Common myeloid progenitor, CD34-positive (primary cell): ENCODE results near the gene FHDC1.

Source experiments
- CTCF ChIA-PET: fragments of 350-600 bp; sonication (Branson Sonifier 250); formaldehyde crosslinking; loops from one replicate; lab custom pipeline; 2021; ENCODE audit warnings: antibody characterized with exemption; lab: Charles Lee
- POLR2A ChIA-PET: fragments of 350-600 bp; sonication (Branson Sonifier 250); formaldehyde crosslinking; loops from one replicate; lab custom pipeline; 2021; ENCODE audit warnings: antibody characterized with exemption; lab: Charles Lee
- DNase-seq, 3 donors: peaks; one replicate each; pipeline versions ENCODE4 v3.0.0 to v3.0.0-alpha.2; 2013
- H3K27ac ChIP-seq, 2 experiments: 1 replicate in 1 of 2; 2 replicates in 1 of 2; pipeline ENCODE4 v1.7.0; 2013; ENCODE audit warnings: inconsistent platforms in 2 of 2, low read length in 2 of 2, mild to moderate bottlenecking in 2 of 2, low read depth in 1 of 2, moderate library complexity in 1 of 2; ENCODE audit not compliant: severe bottlenecking in 2 of 2, insufficient read depth in 1 of 2, poor library complexity in 1 of 2
- H3K27me3 ChIP-seq, 5 experiments: replicated peaks in 2 of 5; 1 replicate in 3 of 5; 2 replicates in 2 of 5; pipeline versions ENCODE4 v1.6.1 to v1.7.0; 2013; ENCODE audit warnings: low read length in 4 of 5, mild to moderate bottlenecking in 2 of 5, moderate library complexity in 2 of 5, inconsistent platforms in 1 of 5; ENCODE audit not compliant: insufficient read depth in 5 of 5, control insufficient read depth in 4 of 5
- H3K36me3 ChIP-seq, 4 experiments: 1 replicate in 2 of 4; 2 replicates in 2 of 4; pipeline versions ENCODE4 v1.6.1 to v1.7.0; 2013; ENCODE audit warnings: low read length in 3 of 4, control low read depth in 1 of 4, mild to moderate bottlenecking in 1 of 4; ENCODE audit not compliant: control insufficient read depth in 4 of 4, insufficient read depth in 4 of 4
- H3K4me1 ChIP-seq, 4 experiments: 1 replicate in 3 of 4; 2 replicates in 1 of 4; pipeline versions ENCODE4 v1.6.1 to v1.7.1; 2013; ENCODE audit warnings: low read length in 3 of 4, mild to moderate bottlenecking in 3 of 4, control low read depth in 1 of 4, inconsistent platforms in 1 of 4, moderate library complexity in 1 of 4; ENCODE audit not compliant: control insufficient read depth in 4 of 4, insufficient read depth in 4 of 4; ENCODE audit errors: control extremely low read depth in 1 of 4
- H3K4me3 ChIP-seq, 7 experiments: 1 replicate in 4 of 7; 2 replicates in 3 of 7; pipeline versions ENCODE4 v1.5.1 to v1.7.0; 2013; ENCODE audit warnings: mild to moderate bottlenecking in 7 of 7, low read length in 6 of 7, moderate library complexity in 6 of 7, inconsistent platforms in 2 of 7, low read depth in 2 of 7, control low read depth in 1 of 7; ENCODE audit not compliant: insufficient read depth in 4 of 7, control insufficient read depth in 1 of 7; ENCODE audit errors: extremely low read depth in 1 of 7
- H3K9me3 ChIP-seq, 5 experiments: 1 replicate in 4 of 5; 2 replicates in 1 of 5; pipeline versions ENCODE4 v1.6.1 to v1.7.1; 2013; ENCODE audit warnings: low read length in 4 of 5, mild to moderate bottlenecking in 2 of 5, inconsistent platforms in 1 of 5, low read depth in 1 of 5, moderate library complexity in 1 of 5; ENCODE audit not compliant: control insufficient read depth in 4 of 5, insufficient read depth in 2 of 5; ENCODE audit errors: control extremely low read depth in 1 of 5
- WGBS: methylation state at CpG from one replicate; pipeline ENCODE4 v1.1.5; 2013; ENCODE audit not compliant: insufficient coverage; 5-methylcytosine and 5-hydroxymethylcytosine counted together

The FHDC1 gene

GRCh38 chr4:152979731-152980330 is 43.7 kb downstream of the FHDC1 start:
- no peak for DNase-seq
- ChIA-PET CTCF (interaction anchor here (0.8 to 1.6 kb wide), 2 partner anchors 13 to 28 kb away, joined by 3 to 8 read pairs; no protein-coding TSS in a partner anchor), POLR2A (no interaction called here)
- WGBS, result 96% methylated on average over 10 of the region's 10 CpGs
- Histone ChIP-seq H3K27ac (no peak overlapping the region), H3K4me1 (no peaks in the 10 kb centered on the region), H3K36me3 (no peaks in the 10 kb centered on the region), H3K4me3 (no peak overlapping the region), H3K9me3 (peaks cover 0 to 2% (median 0%) of the 10 kb centered on the region in 5 experiments), H3K27me3 (no peaks in the 10 kb centered on the region)

GRCh38 chr4:152981278-152981677 is 45.2 kb downstream of the FHDC1 start:
- DNase-seq, result no peak
- CTCF ChIA-PET, result no interaction called here
- H3K4me1 ChIP-seq, result no peaks in the 10 kb centered on the region
- H3K27ac ChIP-seq, result no peak overlapping the region
- no peaks in the 10 kb centered on the region for H3K27me3 ChIP-seq
- no peak overlapping the region for H3K4me3 ChIP-seq
- H3K9me3 ChIP-seq, result peaks cover 0 to 2% (median 0%) of the 10 kb centered on the region in 5 experiments
- no peaks in the 10 kb centered on the region for H3K36me3 ChIP-seq
- POLR2A ChIA-PET, result interaction anchor here (0.6 kb wide), 1 partner anchor 1898 kb away, joined by 3 read pairs; no protein-coding TSS in a partner anchor
- WGBS, result 93% methylated on average over 3 of the region's 5 CpGs

- no peaks in the 10 kb centered on the region for H3K27me3 ChIP-seq
- CTCF ChIA-PET, result interaction anchor here (1.4 kb wide), 1 partner anchor 18 kb away, joined by 3 read pairs; no protein-coding TSS in a partner anchor
Measured at GRCh38 chr4:152981842-152982241, 45.7 kb downstream of the FHDC1 start.

GRCh38 chr4:152983221-152983620 is 47.1 kb downstream of the FHDC1 start:
- no peaks in the 10 kb centered on the region for H3K27me3 ChIP-seq
- H3K9me3 ChIP-seq, result peaks cover 0 to 2% (median 0%) of the 10 kb centered on the region in 5 experiments
- DNase-seq, result no peak
- no peak overlapping the region for H3K4me3 ChIP-seq
- CTCF ChIA-PET, result interaction anchor here (1.3 to 1.4 kb wide), 2 partner anchors 9 to 19 kb away, joined by 3 read pairs; no protein-coding TSS in a partner anchor
- WGBS, result 80% methylated on average over 4 of the region's 7 CpGs
- no peaks in the 10 kb centered on the region for H3K4me1 ChIP-seq
- no peaks in the 10 kb centered on the region for H3K36me3 ChIP-seq
- POLR2A ChIA-PET, result interaction anchor here (0.7 kb wide), 1 partner anchor 27 kb away, joined by 3 read pairs; no protein-coding TSS in a partner anchor
- H3K27ac ChIP-seq, result no peak overlapping the region

More at GRCh38 chr4:152981842-152982241, 45.7 kb downstream of the FHDC1 start:
- no peak overlapping the region for H3K4me3 ChIP-seq
- DNase-seq, result no peak
- 94% methylated on average over 2 of the region's 4 CpGs for WGBS
- H3K27ac ChIP-seq, result no peak overlapping the region
- H3K9me3 ChIP-seq, result peaks cover 0 to 2% (median 0%) of the 10 kb centered on the region in 5 experiments
- no peaks in the 10 kb centered on the region for H3K4me1 ChIP-seq
- POLR2A ChIA-PET, result interaction anchor here (0.6 kb wide), 2 partner anchors 70 to 1898 kb away, joined by 3 read pairs; no protein-coding TSS in a partner anchor
- no peaks in the 10 kb centered on the region for H3K36me3 ChIP-seq

- CTCF ChIA-PET, result interaction anchor here (0.7 to 1.5 kb wide), 3 partner anchors 10 to 143 kb away, joined by 3 read pairs; no protein-coding TSS in a partner anchor
Measured at GRCh38 chr4:152983774-152984411, 47.8 kb downstream of the FHDC1 start.

GRCh38 chr4:152988721-152989553 is 52.8 kb downstream of the FHDC1 start:
- POLR2A ChIA-PET, result no interaction called here
- peaks cover 0 to 19% (median 4%) of the 10 kb centered on the region in 4 experiments for H3K4me1 ChIP-seq
- CTCF ChIA-PET, result interaction anchor here (1.0 to 1.7 kb wide), 2 partner anchors 11 to 94 kb away, joined by 3 read pairs; no protein-coding TSS in a partner anchor
- WGBS, result 100% methylated on average over 4 of the region's 4 CpGs
- no peak for DNase-seq
- no peak overlapping the region for H3K4me3 ChIP-seq
- H3K27ac ChIP-seq, result no peak overlapping the region
- H3K36me3 ChIP-seq, result no peaks in the 10 kb centered on the region
- no peaks in the 10 kb centered on the region for H3K9me3 ChIP-seq
- H3K27me3 ChIP-seq, result no peaks in the 10 kb centered on the region

More at GRCh38 chr4:152983774-152984411, 47.8 kb downstream of the FHDC1 start:
- Histone ChIP-seq H3K36me3 (no peaks in the 10 kb centered on the region), H3K4me3 (no peak overlapping the region), H3K4me1 (no peaks in the 10 kb centered on the region), H3K27me3 (no peaks in the 10 kb centered on the region), H3K9me3 (peaks cover 0 to 2% (median 0%) of the 10 kb centered on the region in 5 experiments), H3K27ac (no peak overlapping the region)
- POLR2A ChIA-PET, result interaction anchor here (0.7 kb wide), 1 partner anchor 28 kb away, joined by 3 read pairs; no protein-coding TSS in a partner anchor
- 95% methylated on average over 5 of the region's 6 CpGs for WGBS
- no peak for DNase-seq
